Left lobe of liver (tissue), 2 donors: Measurements from ENCODE around the gene WDR86. TPM values are rescaled to one million over a fixed set of nuclear protein-coding genes. Genes with fewer than 3 reads are reported as not detected.
A peak's percentile ranks its signal among the peaks of the same experiment; 100 is the strongest.

ENCODE experiments used
- ATAC-seq: fragments of 200-7000 bp; cut with Tn5 transposase; one replicate; pipeline ENCODE4 v1.9.1; 2020; ENCODE audit warnings: mild to moderate bottlenecking, moderate library complexity
- DNase-seq: peaks from one replicate; pipeline ENCODE4 v3.0.0-alpha.2; 2020; ENCODE audit warnings: low spot score
- total RNA-seq: library from RNA; stranded (reverse); gene quantifications from one replicate; pipeline ENCODE4 v1.2.1, GENCODE V29; 2021
- donor health status: DM: no; HTN: no; CAD: no; lungs with moderate emphysema.
- donor health status: DM: no; HTN: yes; CAD: no.

The WDR86 gene
- total RNA-seq, 1 donor from 2014 or later: 0.28 TPM

- DNase-seq (no peak), ATAC-seq (no peak)
These were observed 785 bp downstream of the WDR86 start for GRCh38 chr7:151408839-151409666.

GRCh38 chr7:151408498-151408838, 1.4 kb downstream of the WDR86 start:
- ATAC-seq (no peak), DNase-seq (no peak)

GRCh38 chr7:151406886-151407583, 2.8 kb downstream of the WDR86 start:
- no peak for ATAC-seq
- DNase-seq: no peak

- no peak for ATAC-seq
- no peak for DNase-seq
These were observed 3.6 kb downstream of the WDR86 start for GRCh38 chr7:151406051-151406875.

GRCh38 chr7:151405588-151405987, 4.2 kb downstream of the WDR86 start:
- DNase-seq: no peak
- no peak for ATAC-seq

GRCh38 chr7:151405056-151405455, 4.8 kb downstream of the WDR86 start:
- ATAC-seq (no peak), DNase-seq (no peak)

- DNase-seq (peak; percentile 80), ATAC-seq (peak; percentile 92)
These were observed 5.4 kb downstream of the WDR86 start for GRCh38 chr7:151404216-151405011.

GRCh38 chr7:151403764-151404163, 6.1 kb downstream of the WDR86 start:
- no peak for DNase-seq

GRCh38 chr7:151402029-151402835, 7.6 kb downstream of the WDR86 start:
- no peak for DNase-seq
- ATAC-seq: no peak

More at GRCh38 chr7:151403764-151404163, 6.1 kb downstream of the WDR86 start:
- ATAC-seq: no peak

GRCh38 chr7:151400626-151401315, 9.1 kb downstream of the WDR86 start:
- DNase-seq (no peak), ATAC-seq (no peak)

GRCh38 chr7:151399906-151400305, 9.9 kb downstream of the WDR86 start:
- no peak for ATAC-seq
- no peak for DNase-seq

- DNase-seq (no peak), ATAC-seq (no peak)
These were observed 10.6 kb downstream of the WDR86 start for GRCh38 chr7:151399305-151399601.

GRCh38 chr7:151398446-151399304, 11.2 kb downstream of the WDR86 start:
- ATAC-seq (no peak), DNase-seq (no peak)

GRCh38 chr7:151397026-151397425, 12.8 kb downstream of the WDR86 start:
- DNase-seq (no peak), ATAC-seq (no peak)

- ATAC-seq (no peak), DNase-seq (no peak)
These were observed 13.4 kb downstream of the WDR86 start for GRCh38 chr7:151396328-151396970.

- no peak for DNase-seq
- ATAC-seq: no peak
These were observed 14.8 kb downstream of the WDR86 start for GRCh38 chr7:151395036-151395367.

- no peak for DNase-seq
- no peak for ATAC-seq
These were observed 15.5 kb downstream of the WDR86 start for GRCh38 chr7:151394076-151395035.
